H1 (cell line): ENCODE measurements around the gene ZNF672. TPM values are rescaled to one million over a fixed set of nuclear protein-coding genes. Genes with fewer than 3 reads are reported as not detected.

ENCODE experiments used
- CTCF ChIA-PET: fragments of 300-600 bp; sonication (Branson Sonifier 250); formaldehyde crosslinking; loops from one replicate; lab custom pipeline; 2021; ENCODE audit not compliant: partially characterized antibody; lab: Charles Lee
- POLR2A ChIA-PET: fragments of 300-600 bp; sonication (Branson Sonifier 250); formaldehyde crosslinking; loops from one replicate; lab custom pipeline; 2021; ENCODE audit warnings: inconsistent platforms; ENCODE audit not compliant: partially characterized antibody; lab: Charles Lee
- DNase-seq, 2 experiments: peaks; one replicate each; pipeline versions ENCODE4 v3.0.0 to v3.0.0-alpha.2; 2010 to 2022; ENCODE audit warnings: low spot score in 2 of 2, low read depth in 1 of 2, mixed read lengths in 1 of 2
- FAIRE-seq: peaks from 2 replicates; lab custom pipeline; 2011; peaks lifted over from hg19 to GRCh38; lab: Jason Lieb, UNC
- H2AFZ ChIP-seq: 2 replicates; pipeline ENCODE4 v1.8.1; 2012; ENCODE audit warnings: low read length, inconsistent platforms
- H2AK5ac ChIP-seq: 2 replicates; pipeline ENCODE4 v1.6.1; 2013; ENCODE audit warnings: low read depth, low read length
- H2BK120ac ChIP-seq: replicated peaks from 2 replicates; pipeline ENCODE3; 2013; ENCODE audit warnings: low read depth, low read length, inconsistent platforms
- H2BK12ac ChIP-seq: 2 replicates; pipeline ENCODE4 v1.6.1; 2013; ENCODE audit warnings: low read depth, low read length
- H2BK15ac ChIP-seq: 2 replicates; pipeline ENCODE4 v1.6.1; 2013; ENCODE audit warnings: low read length
- H2BK20ac ChIP-seq: 2 replicates; pipeline ENCODE4 v1.6.1; 2013; ENCODE audit warnings: low read length
- H2BK5ac ChIP-seq: 2 replicates; pipeline ENCODE4 v1.6.1; 2013; ENCODE audit warnings: low read depth, low read length
- H3K14ac ChIP-seq: 2 replicates; pipeline ENCODE4 v1.6.1; 2013; ENCODE audit warnings: inconsistent platforms; ENCODE audit not compliant: insufficient read length
- H3K18ac ChIP-seq: 2 replicates; pipeline ENCODE4 v1.6.1; 2013; ENCODE audit warnings: low read length; ENCODE audit errors: extremely low read depth
- H3K23ac ChIP-seq: 2 replicates; pipeline ENCODE4 v1.6.1; 2013; ENCODE audit warnings: inconsistent platforms; ENCODE audit not compliant: insufficient read length
- H3K23me2 ChIP-seq: 2 replicates; pipeline ENCODE4 v1.6.1; 2013; ENCODE audit warnings: low read depth, low read length
- H3K27ac ChIP-seq: 2 replicates; pipeline ENCODE4 v1.6.1; 2011; ENCODE audit warnings: low read depth, low read length, inconsistent platforms
- H3K27me3 ChIP-seq, 4 experiments: replicated peaks in 1 of 4; 1 replicate in 1 of 4; 2 replicates in 3 of 4; pipeline versions ENCODE4 v1.6.1 to v1.8.1; 2011 to 2013; ENCODE audit warnings: low read length in 3 of 4, mild to moderate bottlenecking in 3 of 4, inconsistent platforms in 2 of 4, mixed read lengths in 2 of 4, moderate library complexity in 1 of 4; ENCODE audit not compliant: control insufficient read depth in 3 of 4, insufficient read depth in 3 of 4; ENCODE audit errors: extremely low read depth in 1 of 4
- H3K36me3 ChIP-seq, 4 experiments: 2 replicates each; pipeline versions ENCODE4 v1.6.1 to v1.8.1; 2011 to 2013; ENCODE audit warnings: mild to moderate bottlenecking in 4 of 4, low read length in 3 of 4, moderate library complexity in 2 of 4, control low read depth in 1 of 4, inconsistent platforms in 1 of 4; ENCODE audit not compliant: insufficient read depth in 4 of 4, control insufficient read depth in 2 of 4
- H3K4ac ChIP-seq: replicated peaks from 2 replicates; pipeline ENCODE3; 2013; ENCODE audit warnings: low read length, low read depth, mixed read lengths, inconsistent platforms; ENCODE audit not compliant: insufficient read length
- H3K4me1 ChIP-seq, 4 experiments: replicated peaks in 1 of 4; 1 replicate in 1 of 4; 2 replicates in 3 of 4; pipeline versions ENCODE4 v1.6.1 to v1.8.1; 2011 to 2013; ENCODE audit warnings: low read length in 3 of 4, inconsistent platforms in 2 of 4, mixed read lengths in 1 of 4; ENCODE audit not compliant: insufficient read depth in 4 of 4, control insufficient read depth in 3 of 4
- H3K4me2 ChIP-seq, 2 experiments: 2 replicates each; pipeline versions ENCODE4 v1.6.1 to v1.8.1; 2011 to 2013; ENCODE audit warnings: low read depth in 2 of 2, low read length in 2 of 2, control low read depth in 1 of 2, inconsistent platforms in 1 of 2, mild to moderate bottlenecking in 1 of 2; ENCODE audit not compliant: insufficient read depth in 1 of 2
- H3K4me3 ChIP-seq, 4 experiments: fragments of 200-600, 300-600 bp in 1 of 4; sonication (generic), shearing (Covaris generic), sonication (Bioruptor Twin) in 1 of 4; 2 replicates each; pipeline versions ENCODE4 v1.5.1 to v1.8.1; 2011 to 2016; ENCODE audit warnings: low read length in 4 of 4, low read depth in 3 of 4, control low read depth in 2 of 4, inconsistent platforms in 2 of 4, mild to moderate bottlenecking in 2 of 4, mixed read lengths in 1 of 4, moderate library complexity in 1 of 4; ENCODE audit not compliant: insufficient read depth in 2 of 4; ENCODE audit errors: extremely low read depth in 1 of 4
- H3K56ac ChIP-seq: replicated peaks from 2 replicates; pipeline ENCODE3; 2013; ENCODE audit warnings: low read depth, mild to moderate bottlenecking, mixed read lengths, low read length, inconsistent platforms; ENCODE audit not compliant: insufficient read length
- H3K79me1 ChIP-seq: 2 replicates; pipeline ENCODE4 v1.6.1; 2013; ENCODE audit warnings: low read depth, low read length, control low read depth
- H3K79me2 ChIP-seq, 2 experiments: 2 replicates each; pipeline versions ENCODE4 v1.6.1 to v1.8.1; 2012 to 2013; ENCODE audit warnings: low read length in 2 of 2, mild to moderate bottlenecking in 2 of 2, inconsistent platforms in 1 of 2; ENCODE audit not compliant: insufficient read depth in 2 of 2, control insufficient read depth in 1 of 2
- H3K9ac ChIP-seq, 4 experiments: replicated peaks in 1 of 4; 1 replicate in 1 of 4; 2 replicates in 3 of 4; pipeline versions ENCODE4 v1.6.1 to v1.8.1; 2011 to 2013; ENCODE audit warnings: low read depth in 3 of 4, low read length in 3 of 4, control low read depth in 2 of 4, mild to moderate bottlenecking in 2 of 4, moderate library complexity in 2 of 4, inconsistent platforms in 1 of 4; ENCODE audit errors: extremely low read depth in 1 of 4
- H3K9me3 ChIP-seq, 2 experiments: 2 replicates each; pipeline versions ENCODE4 v1.6.1 to v1.8.1; 2012 to 2013; ENCODE audit warnings: mild to moderate bottlenecking in 2 of 2, moderate library complexity in 2 of 2, control low read depth in 1 of 2, inconsistent platforms in 1 of 2, low read depth in 1 of 2, low read length in 1 of 2, mixed read lengths in 1 of 2; ENCODE audit not compliant: insufficient read depth in 2 of 2
- H4K20me1 ChIP-seq, 2 experiments: replicated peaks in 1 of 2; 2 replicates each; pipeline versions ENCODE3 to v1.8.1; 2011 to 2013; ENCODE audit warnings: inconsistent platforms in 2 of 2, low read length in 2 of 2, mild to moderate bottlenecking in 1 of 2; ENCODE audit not compliant: insufficient read depth in 2 of 2, control insufficient read depth in 1 of 2
- H4K5ac ChIP-seq: 2 replicates; pipeline ENCODE4 v1.6.1; 2013; ENCODE audit warnings: low read length, low read depth, mixed read lengths, inconsistent platforms; ENCODE audit not compliant: insufficient read length
- H4K8ac ChIP-seq: 2 replicates; pipeline ENCODE4 v1.8.0; 2013; ENCODE audit warnings: mild to moderate bottlenecking, moderate library complexity, low read length, inconsistent platforms; ENCODE audit not compliant: insufficient read depth; ENCODE audit errors: extremely low read depth
- H4K91ac ChIP-seq: replicated peaks from 2 replicates; pipeline ENCODE3; 2013; ENCODE audit warnings: low read length, mixed read lengths, inconsistent platforms; ENCODE audit not compliant: insufficient read length
- ASH2L ChIP-seq: fragments of 200-600, 300-600 bp; sonication (generic); IDR thresholded peaks from one replicate; pipeline ENCODE4 v1.7.1; 2017; ENCODE audit warnings: low read length
- BCL11A ChIP-seq, 2 experiments: IDR thresholded peaks; one replicate each; pipeline ENCODE4 v1.6.1; 2011; ENCODE audit warnings: low read depth in 2 of 2, low read length in 2 of 2, mild to moderate bottlenecking in 2 of 2
- CBX8 ChIP-seq: fragments of 300-800, 300-1000 bp; sonication (generic); IDR thresholded peaks from 2 replicates; pipeline ENCODE4 v1.7.1; 2016; ENCODE audit warnings: low read depth, low read length, borderline replicate concordance
- CEBPB ChIP-seq: IDR thresholded peaks from 2 replicates; pipeline ENCODE4 v1.6.1; 2012; ENCODE audit warnings: low read depth, low read length
- FOSL1 ChIP-seq: IDR thresholded peaks from 2 replicates; pipeline ENCODE4 v1.6.1; 2011; ENCODE audit warnings: mild to moderate bottlenecking, low read depth, low read length, moderate library complexity; ENCODE audit not compliant: insufficient read depth
- GTF2F1 ChIP-seq: IDR thresholded peaks from 2 replicates; pipeline ENCODE4 v1.6.1; 2012; ENCODE audit warnings: low read depth, low read length, improper control_type of control experiment, borderline replicate concordance
- KDM1A ChIP-seq: fragments of 200-600, 300-600 bp; sonication (generic); IDR thresholded peaks from 2 replicates; pipeline ENCODE4 v1.7.1; 2016; ENCODE audit warnings: mild to moderate bottlenecking, low read length, borderline replicate concordance
- USF2 ChIP-seq: IDR thresholded peaks from 2 replicates; pipeline ENCODE4 v1.6.1; 2011; ENCODE audit warnings: low read length, improper control_type of control experiment
- WGBS, 2 experiments: shearing (Covaris generic) in 1 of 2; methylation state at CpG; one replicate each; pipeline versions ENCODE4 v1.1.6 to v1.1.7; 2013 to 2015; ENCODE audit warnings: low lambda C conversion rate in 2 of 2, mixed read lengths in 2 of 2, inconsistent platforms in 1 of 2, low coverage in 1 of 2, missing lambda C conversion rate in 1 of 2; ENCODE audit not compliant: insufficient replicate concordance in 2 of 2, insufficient coverage in 1 of 2, insufficient read length in 1 of 2; ENCODE audit errors: extremely low coverage in 1 of 2, missing lambda C conversion rate in 1 of 2; 5-methylcytosine and 5-hydroxymethylcytosine counted together
- polyA plus RNA-seq, 7 experiments: library from polyadenylated mRNA; depleted of rRNA in 3 of 7; stranded (reverse) in 5 of 7; unstranded in 2 of 7; fragments of >200 nt in 5 of 7; fragments of 200-250 nt in 2 of 7; gene quantifications; 1 replicate in 5 of 7; 2 replicates in 1 of 7; 4 replicates in 1 of 7; pipeline versions ENCODE4 v1.2.1 to v1.2.3, GENCODE V29; 2011 to 2013; ENCODE audit warnings: missing spikeins in 2 of 7, mixed read lengths in 2 of 7
- total RNA-seq: library from RNA; stranded (reverse); fragmentation: NEBNext Ultra II Directional; extraction: Animal tissue kit (Norgen Biotek cat#: 25700); gene quantifications from 2 replicates; pipeline ENCODE4 v1.2.1, GENCODE V29; 2021

ZNF672 gene
- total and polyA plus RNA-seq, 2 of the 8 experiments (the other 6 are each of a cell fraction or from before 2014, with no cell fraction given) = 30.7 to 40.4 TPM

GRCh38 chr1:248817065-248817464, 21.0 kb upstream of the ZNF672 start:
- Histone ChIP-seq H4K20me1 (peaks cover 0 to 8% of the 10 kb centered on the region in 2 experiments), H2AK5ac (no peak overlapping the region), H2BK120ac (no peak overlapping the region), H3K56ac (no peak overlapping the region), H3K23me2 (no peaks in the 10 kb centered on the region), H4K91ac (no peak overlapping the region), H2BK5ac (no peak overlapping the region), H3K9ac (no peak overlapping the region; a peak in 1 of 7 replicates), H4K5ac (no peak overlapping the region), H3K36me3 (peaks cover 13 to 36% (median 22%) of the 10 kb centered on the region in 4 experiments), H3K9me3 (no peaks in the 10 kb centered on the region), H3K27ac (no peak overlapping the region), H3K4ac (no peak overlapping the region), H3K4me2 (no peak overlapping the region), H4K8ac (no peak overlapping the region), H3K4me3 (no peak overlapping the region), H3K27me3 (no peaks in the 10 kb centered on the region), H3K79me1 (peaks cover 14% of the 10 kb centered on the region; the same call in 1 of the 2 replicates), H3K23ac (no peak overlapping the region), H3K14ac (no peak overlapping the region), H2AFZ (no peak overlapping the region), H3K79me2 (peaks cover 0 to 34% of the 10 kb centered on the region in 2 experiments; a peak in 2 of 4 replicates), H2BK20ac (no peak overlapping the region), H3K4me1 (peaks cover 0 to 5% (median 2%) of the 10 kb centered on the region in 4 experiments; a peak in 4 of 7 replicates), H3K18ac (no peak overlapping the region), H2BK15ac (no peak overlapping the region), H2BK12ac (no peak overlapping the region)
- TF ChIP-seq KDM1A (no peak), CBX8 (no peak), USF2 (no peak), ASH2L (no peak), CEBPB (no peak), FOSL1 (no peak), BCL11A (IDR thresholded peaks at IDR 0.05; ENCODE audit: low read depth in 2 of 2, low read length in 2 of 2) (no peak), GTF2F1 (no peak)
- CTCF ChIA-PET = interaction anchor here (0.6 to 1.4 kb wide), 2 partner anchors 9 kb away, joined by 3 read pairs; no protein-coding TSS in a partner anchor
- FAIRE-seq = no peak
- no peak for DNase-seq
- POLR2A ChIA-PET = interaction anchor here (0.9 kb wide), 1 partner anchor 10 kb away, joined by 4 read pairs; no protein-coding TSS in a partner anchor
- WGBS, 2 experiments = 94% methylated on average over 6 of the region's 6 CpGs; no CpG with 5 or more reads in 1 of the 2 experiments
